HG02642 (cell line): ENCODE results near the gene RAVER1.

ENCODE experiments used
- ATAC-seq: cut with Tn5 transposase; IDR thresholded peaks from one replicate; pipeline ENCODE4 v1.9.1; 2021; ENCODE audit warnings: mild to moderate bottlenecking; ENCODE audit not compliant: unreplicated experiment, poor library complexity

RAVER1 gene

GRCh38 chr19:10277795-10278589 is 55.3 kb downstream of the RAVER1 start:
- ATAC-seq = no peak

- ATAC-seq = no peak
Observed at GRCh38 chr19:10274589-10274988, 58.7 kb downstream of the RAVER1 start.

- ATAC-seq = peak; percentile 31
Observed at GRCh38 chr19:10271543-10272086, 61.7 kb downstream of the RAVER1 start.

- ATAC-seq = peak; percentile 54
Observed at GRCh38 chr19:10270616-10271394, 62.5 kb downstream of the RAVER1 start, which contains the start of gene ICAM1. TSS of gene ICAM1 (plus strand) at chr19:10271120. CDS start at chr19:10271160, 40 bp downstream.

- peak; percentile 38 for ATAC-seq
Observed at GRCh38 chr19:10270180-10270615, 63.1 kb downstream of the RAVER1 start.

- ATAC-seq = peak; percentile 46
Observed at GRCh38 chr19:10269333-10270179, 63.8 kb downstream of the RAVER1 start.

- ATAC-seq = no peak
Observed at GRCh38 chr19:10268071-10268470, 65.3 kb downstream of the RAVER1 start.

- no peak for ATAC-seq
Observed at GRCh38 chr19:10266706-10267105, 66.6 kb downstream of the RAVER1 start.
